Psoas muscle (tissue), 8 donors: ENCODE data around the gene HS3ST2. TPM values are rescaled to one million over a fixed set of nuclear protein-coding genes. Genes with fewer than 3 reads are reported as not detected.

Experiments
- ATAC-seq, 4 donors: fragments of 200-7000 bp; cut with Tn5 transposase; one replicate each; pipeline ENCODE4 v1.9.1; 2020; ENCODE audit warnings: moderate library complexity in 3 of 4, mild to moderate bottlenecking in 2 of 4
- DNase-seq, 2 donors: peaks; one replicate each; pipeline ENCODE4 v3.0.0-alpha.2; 2020
- H3K27ac ChIP-seq: fragments of 200-600 bp; one replicate; pipeline ENCODE4 v1.8.0; 2022
- H3K27me3 ChIP-seq, 3 donors: fragments of 200-600 bp in 1 of 3; one replicate each; pipeline versions ENCODE4 v1.6.1 to v1.8.0; 2013 to 2022; ENCODE audit warnings: low read length in 2 of 3, mild to moderate bottlenecking in 2 of 3, moderate library complexity in 1 of 3; ENCODE audit not compliant: insufficient read depth in 3 of 3
- H3K36me3 ChIP-seq, 2 donors: fragments of 200-600 bp in 1 of 2; one replicate each; pipeline versions ENCODE4 v1.6.1 to v1.8.0; 2013 to 2022; ENCODE audit warnings: low read depth in 1 of 2, mild to moderate bottlenecking in 1 of 2, moderate library complexity in 1 of 2; ENCODE audit not compliant: insufficient read depth in 1 of 2
- H3K4me1 ChIP-seq: fragments of 200-600 bp; one replicate; pipeline ENCODE4 v1.8.0; 2022
- H3K4me3 ChIP-seq: fragments of 200-600 bp; one replicate; pipeline ENCODE4 v1.8.0; 2022; ENCODE audit warnings: mild to moderate bottlenecking
- H3K9me3 ChIP-seq: fragments of 200-600 bp; one replicate; pipeline ENCODE4 v1.8.0; 2022
- CTCF ChIP-seq: fragments of 200-600 bp; IDR thresholded peaks from one replicate; pipeline ENCODE4 v1.8.0; 2022; ENCODE audit warnings: antibody characterized with exemption
- WGBS, 3 donors: extraction: QIAGEN DNeasy Blood & Tissue Kit; methylation state at CpG; one replicate each; pipeline versions ENCODE4 v1.1.6 to v1.1.7; 2013; 5-methylcytosine and 5-hydroxymethylcytosine counted together
- intact Hi-C, 2 donors: fragments of 100-400 bp; cut with DNase I; formaldehyde crosslinking; loops; one replicate each; pipeline versions ENCODE4 v1.11.0 to v1.14.2; 2022
- polyA plus RNA-seq, 3 donors: library from polyadenylated mRNA; stranded (reverse); fragments of 200-250 nt; gene quantifications; one replicate each; pipeline ENCODE4 v1.2.3, GENCODE V29; 2013
- total RNA-seq, 4 donors: library from RNA; stranded (reverse); fragmentation: NEBNext Ultra II Directional in 2 of 4; extraction: Animal tissue kit (Norgen Biotek cat#: 25700) in 2 of 4; gene quantifications; one replicate each; pipeline versions ENCODE4 v1.2.1 to v1.2.4, GENCODE V29; 2021 to 2023
- donor health status: healthy with polysubstance abuse.
- donor health status: DM: no; HTN: no; CAD: no; lungs with moderate emphysema.
- donor health status: Bipolar disorder and iron deficiency.
- donor health status: healthy.
- donor health status: DM: yes; HTN: yes; CAD: no.
- donor health status: DM: no; HTN: no; CAD: no.
- donor health status: DM: no; HTN: no; CAD: no.
- donor health status: DM: yes; HTN: yes; CAD: no.

Gene HS3ST2
- total and polyA plus RNA-seq, 7 donors = 0.05 to 1.6 (median 0.42) TPM; not detected in 1

GRCh38 chr16:22784690-22785214 lies 29.2 kb upstream of the HS3ST2 start:
- no peak overlapping the region for H3K4me3 ChIP-seq
- WGBS, 3 donors = 74 to 80% (median 76%) methylated on average over 6 of the region's 6 CpGs
- ATAC-seq = no peak

GRCh38 chr16:22785552-22785951 lies 28.4 kb upstream of the HS3ST2 start:
- H3K36me3 ChIP-seq = no peaks in the 10 kb centered on the region
- DNase-seq (no peak), ATAC-seq (no peak)
- no peaks in the 10 kb centered on the region for H3K4me1 ChIP-seq
- WGBS, 3 donors = 60 to 71% (median 60%) methylated on average over 5 of the region's 5 CpGs
- intact Hi-C loops = no loop called here
- no peak for TF ChIP-seq CTCF
- H3K4me3 ChIP-seq = no peak overlapping the region
- H3K9me3 ChIP-seq = no peaks in the 10 kb centered on the region
- peaks cover 0 to 2% (median 0%) of the 10 kb centered on the region in 3 donors for H3K27me3 ChIP-seq
- no peak overlapping the region for H3K27ac ChIP-seq

More at GRCh38 chr16:22784690-22785214, 29.2 kb upstream of the HS3ST2 start:
- no peaks in the 10 kb centered on the region for H3K36me3 ChIP-seq
- no peaks in the 10 kb centered on the region for H3K27me3 ChIP-seq
- no peak for DNase-seq
- no peaks in the 10 kb centered on the region for H3K9me3 ChIP-seq
- intact Hi-C loops = loop anchor here in 1 of 2 donors (5.0 kb wide), 1 partner anchor 52 kb away; no protein-coding TSS in a partner anchor
- no peak for TF ChIP-seq CTCF
- no peaks in the 10 kb centered on the region for H3K4me1 ChIP-seq
- H3K27ac ChIP-seq = no peak overlapping the region

GRCh38 chr16:22786284-22786683 lies 27.7 kb upstream of the HS3ST2 start:
- H3K4me1 ChIP-seq = no peaks in the 10 kb centered on the region
- H3K27ac ChIP-seq = no peak overlapping the region
- H3K4me3 ChIP-seq = no peak overlapping the region
- no peak for TF ChIP-seq CTCF
- peaks cover 0 to 2% (median 0%) of the 10 kb centered on the region in 3 donors for H3K27me3 ChIP-seq
- ATAC-seq (no peak), DNase-seq (no peak)
- 88 to 97% (median 92%) methylated on average over 2 of the region's 2 CpGs for WGBS, 3 donors
- no peaks in the 10 kb centered on the region for H3K9me3 ChIP-seq
- intact Hi-C loops = no loop called here
- no peaks in the 10 kb centered on the region for H3K36me3 ChIP-seq

- DNase-seq (no peak), ATAC-seq (no peak)
- H3K4me1 ChIP-seq = no peaks in the 10 kb centered on the region
- no peak for TF ChIP-seq CTCF
- no peak overlapping the region for H3K27ac ChIP-seq
- intact Hi-C loops = no loop called here
- 70 to 77% (median 75%) methylated on average over 4 of the region's 4 CpGs for WGBS, 3 donors
- H3K4me3 ChIP-seq = no peak overlapping the region
- peaks cover 0 to 2% (median 0%) of the 10 kb centered on the region in 3 donors for H3K27me3 ChIP-seq
- no peaks in the 10 kb centered on the region for H3K9me3 ChIP-seq
- no peaks in the 10 kb centered on the region for H3K36me3 ChIP-seq
These were observed 27.3 kb upstream of the HS3ST2 start for GRCh38 chr16:22786691-22787090.
